HEK293T (cell line): Measurements from ENCODE around the gene TMEM44.
A peak's percentile ranks its signal among the peaks of the same experiment; 100 is the strongest.

Experiments used
- CTCF ChIA-PET: fragments of 350-600 bp; formaldehyde crosslinking; extraction: SDS; loops from one replicate; lab custom pipeline; 2021; ENCODE audit warnings: antibody characterized with exemption, inconsistent platforms; lab: Yijun Ruan, JAX
- POLR2A ChIA-PET: fragments of 350-600 bp; formaldehyde crosslinking; extraction: SDS; loops from one replicate; lab custom pipeline; 2020; ENCODE audit warnings: antibody characterized with exemption, inconsistent platforms; lab: Yijun Ruan, JAX
- DNase-seq: peaks from one replicate; pipeline ENCODE4 v3.0.0; 2012; ENCODE audit warnings: mixed read lengths; ENCODE audit errors: extremely low spot score
- ARNT ChIP-seq: fragments of 450-650 bp; IDR thresholded peaks from 2 replicates; pipeline ENCODE4 v1.6.1; 2017; ENCODE audit warnings: mild to moderate bottlenecking
- BHLHE40 ChIP-seq: fragments of 450-650 bp; IDR thresholded peaks from 2 replicates; pipeline ENCODE4 v1.6.1; 2016; ENCODE audit warnings: mild to moderate bottlenecking, moderate library complexity, borderline replicate concordance
- CTBP1 ChIP-seq: fragments of 450-650 bp; IDR thresholded peaks from 2 replicates; pipeline ENCODE4 v1.6.1; 2016; ENCODE audit warnings: borderline replicate concordance
- ELF4 ChIP-seq: fragments of 450-650 bp; IDR thresholded peaks from 2 replicates; pipeline ENCODE4 v1.6.1; 2017; ENCODE audit warnings: antibody characterized with exemption
- FOXA1 ChIP-seq: fragments of 450-650 bp; IDR thresholded peaks from 2 replicates; pipeline ENCODE4 v1.6.1; 2016; ENCODE audit warnings: mild to moderate bottlenecking
- FOXK2 ChIP-seq: fragments of 450-650 bp; IDR thresholded peaks from 2 replicates; pipeline ENCODE4 v1.6.1; 2016; ENCODE audit warnings: mild to moderate bottlenecking
- FOXM1 ChIP-seq: fragments of 450-650 bp; IDR thresholded peaks from 2 replicates; pipeline ENCODE4 v1.6.1; 2017; ENCODE audit warnings: mild to moderate bottlenecking, borderline replicate concordance
- HDGF ChIP-seq: fragments of 450-650 bp; IDR thresholded peaks from 2 replicates; pipeline ENCODE4 v1.6.1; 2017; ENCODE audit warnings: antibody characterized with exemption, borderline replicate concordance
- L3MBTL2 ChIP-seq: fragments of 450-650 bp; conservative IDR thresholded peaks from 2 replicates; pipeline ENCODE4 v1.6.1; 2016; ENCODE audit warnings: mild to moderate bottlenecking
- LEF1 ChIP-seq: fragments of 450-650 bp; IDR thresholded peaks from 2 replicates; pipeline ENCODE4 v1.6.1; 2017; ENCODE audit warnings: mild to moderate bottlenecking, borderline replicate concordance
- NFRKB ChIP-seq: fragments of 450-650 bp; IDR thresholded peaks from 2 replicates; pipeline ENCODE4 v1.6.1; 2016; ENCODE audit warnings: mild to moderate bottlenecking, moderate library complexity
- PKNOX1 ChIP-seq: fragments of 450-650 bp; IDR thresholded peaks from 2 replicates; pipeline ENCODE4 v1.6.1; 2016
- SP1 ChIP-seq: fragments of 450-650 bp; IDR thresholded peaks from 2 replicates; pipeline ENCODE4 v1.6.1; 2017
- SUZ12 ChIP-seq: fragments of 450-650 bp; IDR thresholded peaks from 2 replicates; pipeline ENCODE4 v1.6.1; 2016; ENCODE audit warnings: mild to moderate bottlenecking
- TARDBP ChIP-seq: fragments of 450-650 bp; IDR thresholded peaks from 2 replicates; pipeline ENCODE4 v1.6.1; 2016
- ZNF384 ChIP-seq: fragments of 450-650 bp; IDR thresholded peaks from 2 replicates; pipeline ENCODE4 v1.6.1; 2016

Gene TMEM44

GRCh38 chr3:194675081-194675640 is 41.9 kb upstream of the TMEM44 start:
- ChIA-PET POLR2A (no interaction called here), CTCF (interaction anchor here (0.6 kb wide), 1 partner anchor 86 kb away, joined by 3 read pairs; no protein-coding TSS in a partner anchor)
- no peak for DNase-seq

GRCh38 chr3:194673761-194674160 is 40.5 kb upstream of the TMEM44 start:
- CTCF ChIA-PET = no interaction called here
- POLR2A ChIA-PET = interaction anchor here (0.9 kb wide), 1 partner anchor 12 kb away, joined by 4 read pairs; the partner anchor contains the start of gene FAM43A
- TF ChIP-seq CTBP1 (no peak), ELF4 (no peak), PKNOX1 (no peak), ZNF384 (no peak), LEF1 (no peak), HDGF (no peak), L3MBTL2 (no peak), FOXM1 (no peak), NFRKB (no peak), ARNT (no peak), SUZ12 (no peak), BHLHE40 (no peak), FOXA1 (no peak), TARDBP (no peak), SP1 (no peak)

More at GRCh38 chr3:194675081-194675640, 41.9 kb upstream of the TMEM44 start:
- no peak for TF ChIP-seq L3MBTL2

GRCh38 chr3:194672876-194673275 is 39.7 kb upstream of the TMEM44 start:
- TF ChIP-seq SP1 = no peak
- no peak for TF ChIP-seq ARNT
- TF ChIP-seq HDGF = no peak
- TF ChIP-seq L3MBTL2 = no peak
- TF ChIP-seq PKNOX1 = no peak
- TF ChIP-seq FOXK2 = no peak
- no peak for TF ChIP-seq NFRKB
- TF ChIP-seq BHLHE40 = no peak
- TF ChIP-seq ELF4 = no peak
- no peak for TF ChIP-seq FOXM1
- TF ChIP-seq FOXA1 = no peak
- TF ChIP-seq LEF1 = no peak
- CTCF ChIA-PET = interaction anchor here (0.7 to 1.5 kb wide), 2 partner anchors 10 to 198 kb away, joined by 3 to 13 read pairs; no protein-coding TSS in a partner anchor
- no peak for DNase-seq
- POLR2A ChIA-PET = interaction anchor here (1.8 to 2.3 kb wide), 2 partner anchors 10 to 168 kb away, joined by 4 to 8 read pairs; no protein-coding TSS in a partner anchor

More at GRCh38 chr3:194673761-194674160, 40.5 kb upstream of the TMEM44 start:
- DNase-seq = no peak

GRCh38 chr3:194671900-194672808 is 38.9 kb upstream of the TMEM44 start, which contains the start of gene LSG1:
LSG1 (minus strand) TSS chr3:194672191; CDS start chr3:194672162, 29 bp downstream.
- CTCF ChIA-PET = interaction anchor here (0.6 to 1.5 kb wide), 4 partner anchors 11 to 204 kb away, joined by 3 to 13 read pairs (median 3); no protein-coding TSS in a partner anchor
- DNase-seq = peak; percentile 82
- TF ChIP-seq FOXK2 = no peak
- no peak for TF ChIP-seq HDGF
- TF ChIP-seq TARDBP = no peak
- TF ChIP-seq FOXM1 = peak; percentile 66; the same call in 1 of the 2 replicates
- peak; percentile 36; the same call in 1 of the 2 replicates for TF ChIP-seq ELF4
- TF ChIP-seq NFRKB = peak; percentile 60
- no peak for TF ChIP-seq SP1
- no peak for TF ChIP-seq ZNF384
- TF ChIP-seq FOXA1 = no peak
- no peak for TF ChIP-seq SUZ12
- peak; percentile 72 for TF ChIP-seq BHLHE40
- no peak for TF ChIP-seq ARNT
- peak; percentile 82 for TF ChIP-seq L3MBTL2
- TF ChIP-seq CTBP1 = peak; percentile 45; the same call in 1 of the 2 replicates
- TF ChIP-seq LEF1 = no peak
- no peak for TF ChIP-seq PKNOX1
- POLR2A ChIA-PET = interaction anchor here (0.7 to 2.3 kb wide), 6 partner anchors 11 to 531 kb away, joined by 3 to 8 read pairs (median 4); partner anchors contain the start of gene TMEM44

- POLR2A ChIA-PET = interaction anchor here (0.7 to 2.3 kb wide), 6 partner anchors 11 to 530 kb away, joined by 3 to 8 read pairs (median 4); partner anchors contain the start of gene TMEM44
- CTCF ChIA-PET = interaction anchor here (0.6 to 0.7 kb wide), 3 partner anchors 56 to 555 kb away, joined by 3 read pairs; no protein-coding TSS in a partner anchor
- no peak for DNase-seq
These were observed 38.3 kb upstream of the TMEM44 start for GRCh38 chr3:194671511-194671899.

More at GRCh38 chr3:194671511-194671899, 38.3 kb upstream of the TMEM44 start:
- TF ChIP-seq PKNOX1 = peak; percentile 58
- no peak for TF ChIP-seq NFRKB
